Measurements from ENCODE around the gene DOCK4. TPM values are rescaled to one million over a fixed set of nuclear protein-coding genes. Genes with fewer than 3 reads are reported as not detected.
"Not testable (repeated sequence)": the region's sequence is repeated elsewhere in the genome, so short reads cannot be mapped to it uniquely, and the experiment has no call there.

The DOCK4 gene
- total RNA-seq, 4 donors from 2014 or later, result 12.7 to 28.4 (median 19.5) TPM

GRCh38 chr7:111918461-111918860 lies 287.7 kb downstream of the DOCK4 start:
- in situ Hi-C loops (cut with MboI; ENCODE audit: low pct_ligation_motif_present in 1 of 4, low pct_unique_long_range_greater_than_20kb in 1 of 4, low sequenced_read_pairs in 3 of 4), result no loop called here
- Histone ChIP-seq H3K9me3 (no peaks in the 10 kb centered on the region), H3K36me3 (no peaks in the 10 kb centered on the region), H3K4me1 (no peaks in the 10 kb centered on the region), H3K27me3 (no peaks in the 10 kb centered on the region), H3K27ac (no peak overlapping the region), H3K4me3 (no peak overlapping the region)
- WGBS, 2 donors (ENCODE audit: low coverage in 1 of 2), result 88 to 91% methylated on average over 4 of the region's 4 CpGs
- intact Hi-C loops (cut with DNase I; ENCODE audit: low total_unique reads), result no loop called here
- no peak for DNase-seq
- TF ChIP-seq POLR2AphosphoS5 (IDR thresholded peaks at IDR 0.05), result no peak
- no peak for TF ChIP-seq EP300 (IDR thresholded peaks at IDR 0.05; ENCODE audit: low read depth)
- TF ChIP-seq CTCF (IDR thresholded peaks at IDR 0.05), result no peak
- no peak for TF ChIP-seq POLR2A (IDR thresholded peaks at IDR 0.05)

- H3K36me3 ChIP-seq; H3K4me3 ChIP-seq; H3K4me1 ChIP-seq; H3K27ac ChIP-seq; DNase-seq; H3K9me3 ChIP-seq; intact Hi-C loops (cut with DNase I; ENCODE audit: low total_unique reads); in situ Hi-C loops (cut with MboI; ENCODE audit: low pct_ligation_motif_present in 1 of 4, low pct_unique_long_range_greater_than_20kb in 1 of 4, low sequenced_read_pairs in 3 of 4); H3K27me3 ChIP-seq: not testable (repeated sequence)
- WGBS, 2 donors (ENCODE audit: low coverage in 1 of 2), result 91 to 94% methylated on average over 8 to 11 of the region's 11 CpGs
These were observed 288.8 kb downstream of the DOCK4 start for GRCh38 chr7:111917404-111917803.

- in situ Hi-C loops (cut with MboI; ENCODE audit: low pct_ligation_motif_present in 1 of 4, low pct_unique_long_range_greater_than_20kb in 1 of 4, low sequenced_read_pairs in 3 of 4) (no loop called here), intact Hi-C loops (cut with DNase I; ENCODE audit: low total_unique reads) (no loop called here)
- no peaks in the 10 kb centered on the region for H3K27me3 ChIP-seq
- no peak for TF ChIP-seq POLR2AphosphoS5 (IDR thresholded peaks at IDR 0.05)
- no peak for TF ChIP-seq EP300 (IDR thresholded peaks at IDR 0.05; ENCODE audit: low read depth)
- TF ChIP-seq CTCF (IDR thresholded peaks at IDR 0.05), result no peak
- TF ChIP-seq POLR2A (IDR thresholded peaks at IDR 0.05), result no peak
- no peaks in the 10 kb centered on the region for H3K36me3 ChIP-seq
- no peaks in the 10 kb centered on the region for H3K4me1 ChIP-seq
- WGBS, 2 donors (ENCODE audit: low coverage in 1 of 2), result 75 to 82% methylated on average over 3 of the region's 3 CpGs
- H3K27ac ChIP-seq, result no peak overlapping the region
- no peak overlapping the region for H3K4me3 ChIP-seq
- H3K9me3 ChIP-seq, result no peaks in the 10 kb centered on the region
- no peak for DNase-seq
These were observed 291.9 kb downstream of the DOCK4 start for GRCh38 chr7:111914291-111914690.

- no peak overlapping the region for H3K27ac ChIP-seq
- intact Hi-C loops (cut with DNase I; ENCODE audit: low total_unique reads), result no loop called here
- DNase-seq, result no peak
- no peak for TF ChIP-seq POLR2A (IDR thresholded peaks at IDR 0.05)
- TF ChIP-seq CTCF (IDR thresholded peaks at IDR 0.05), result no peak
- TF ChIP-seq POLR2AphosphoS5 (IDR thresholded peaks at IDR 0.05), result no peak
- no peak for TF ChIP-seq EP300 (IDR thresholded peaks at IDR 0.05; ENCODE audit: low read depth)
- H3K4me3 ChIP-seq, result no peak overlapping the region
- in situ Hi-C loops (cut with MboI; ENCODE audit: low pct_ligation_motif_present in 1 of 4, low pct_unique_long_range_greater_than_20kb in 1 of 4, low sequenced_read_pairs in 3 of 4), result no loop called here
- H3K9me3 ChIP-seq, result no peaks in the 10 kb centered on the region
- H3K27me3 ChIP-seq, result no peaks in the 10 kb centered on the region
- 63 to 74% methylated on average over 5 of the region's 5 CpGs for WGBS, 2 donors (ENCODE audit: low coverage in 1 of 2)
- no peaks in the 10 kb centered on the region for H3K36me3 ChIP-seq
- H3K4me1 ChIP-seq, result no peaks in the 10 kb centered on the region
These were observed 294.8 kb downstream of the DOCK4 start for GRCh38 chr7:111911166-111911961.

- no peak for DNase-seq
- intact Hi-C loops (cut with DNase I; ENCODE audit: low total_unique reads), result no loop called here
- WGBS, 2 donors (ENCODE audit: low coverage in 1 of 2), result 89 to 94% methylated on average over 5 of the region's 5 CpGs
- no peaks in the 10 kb centered on the region for H3K27me3 ChIP-seq
- TF ChIP-seq POLR2AphosphoS5 (IDR thresholded peaks at IDR 0.05) (no peak), EP300 (IDR thresholded peaks at IDR 0.05; ENCODE audit: low read depth) (no peak), CTCF (IDR thresholded peaks at IDR 0.05) (no peak), POLR2A (IDR thresholded peaks at IDR 0.05) (no peak)
- H3K4me1 ChIP-seq, result no peaks in the 10 kb centered on the region
- in situ Hi-C loops (cut with MboI; ENCODE audit: low pct_ligation_motif_present in 1 of 4, low pct_unique_long_range_greater_than_20kb in 1 of 4, low sequenced_read_pairs in 3 of 4), result no loop called here
- H3K4me3 ChIP-seq, result no peak overlapping the region
- H3K27ac ChIP-seq, result no peak overlapping the region
- no peaks in the 10 kb centered on the region for H3K9me3 ChIP-seq
- no peaks in the 10 kb centered on the region for H3K36me3 ChIP-seq
These were observed 295.5 kb downstream of the DOCK4 start for GRCh38 chr7:111910656-111911055.

- intact Hi-C loops (cut with DNase I; ENCODE audit: low total_unique reads), result not testable (repeated sequence)
- 96 to 100% methylated on average over 1 to 3 of the region's 3 CpGs for WGBS, 2 donors (ENCODE audit: low coverage in 1 of 2)
These were observed 297.5 kb downstream of the DOCK4 start for GRCh38 chr7:111908673-111909072.

More at GRCh38 chr7:111908673-111909072, 297.5 kb downstream of the DOCK4 start:
- H3K27me3 ChIP-seq; in situ Hi-C loops (cut with MboI; ENCODE audit: low pct_ligation_motif_present in 1 of 4, low pct_unique_long_range_greater_than_20kb in 1 of 4, low sequenced_read_pairs in 3 of 4); H3K9me3 ChIP-seq; H3K4me3 ChIP-seq; H3K27ac ChIP-seq; H3K36me3 ChIP-seq; DNase-seq; H3K4me1 ChIP-seq: not testable (repeated sequence)
